ENCODE results near the gene OR8K5. TPM values are rescaled to one million over a fixed set of nuclear protein-coding genes. Genes with fewer than 3 reads are reported as not detected.
"Not testable (repeated sequence)": the region's sequence is repeated elsewhere in the genome, so short reads cannot be mapped to it uniquely, and the experiment has no call there.

OR8K5 gene
- total RNA-seq, 3 donors from 2014 or later (not counting 1 experiment from before 2014, with no cell fraction given): not detected

GRCh38 chr11:56163804-56164203 is 3.7 kb upstream of the OR8K5 start:
- Mint-ChIP-seq H3K27me3 (ENCODE audit: low read depth in 2 of 2) (no peaks in the 10 kb centered on the region), H3K9me3 (peaks cover 12 to 15% of the 10 kb centered on the region in 2 donors), H3K36me3 (no peaks in the 10 kb centered on the region), H3K4me3 (no peak overlapping the region), H3K27ac (no peak overlapping the region), H3K4me1 (no peaks in the 10 kb centered on the region)
- H3K4me3 ChIP-seq (ENCODE audit: low read length): no peak overlapping the region
- TF ChIP-seq CTCF (IDR thresholded peaks at IDR 0.05): no peak
- no peak overlapping the region for H3K27ac ChIP-seq (ENCODE audit: low read length)
- H3K27me3 ChIP-seq (ENCODE audit: control insufficient read depth, insufficient read depth, low read length): no peaks in the 10 kb centered on the region
- WGBS (ENCODE audit: insufficient coverage): 36% methylated on average over 1 of the region's 3 CpGs
- H3K9me3 ChIP-seq (ENCODE audit: control insufficient read depth, insufficient read depth, low read length): no peaks in the 10 kb centered on the region
- ATAC-seq (no peak), DNase-seq (no peak)
- intact Hi-C loops (cut with micrococcal nuclease): no loop called here
- H3K36me3 ChIP-seq (ENCODE audit: control insufficient read depth, insufficient read depth, low read length): no peaks in the 10 kb centered on the region
- no peaks in the 10 kb centered on the region for H3K4me1 ChIP-seq (ENCODE audit: control insufficient read depth, insufficient read depth, low read length)

- Mint-ChIP-seq H3K4me3 (no peak overlapping the region), H3K4me1 (no peaks in the 10 kb centered on the region), H3K27me3 (ENCODE audit: low read depth in 2 of 2) (no peaks in the 10 kb centered on the region), H3K36me3 (peaks cover 19% of the 10 kb centered on the region), H3K27ac (no peak overlapping the region), H3K9me3 (peaks cover 28 to 40% of the 10 kb centered on the region in 2 donors)
- no peak for ATAC-seq
- Histone ChIP-seq H3K27me3 (ENCODE audit: control insufficient read depth, insufficient read depth, low read length) (no peaks in the 10 kb centered on the region), H3K4me3 (ENCODE audit: low read length) (no peak overlapping the region), H3K4me1 (ENCODE audit: control insufficient read depth, insufficient read depth, low read length) (no peaks in the 10 kb centered on the region), H3K9me3 (ENCODE audit: control insufficient read depth, insufficient read depth, low read length) (peaks cover 18% of the 10 kb centered on the region), H3K36me3 (ENCODE audit: control insufficient read depth, insufficient read depth, low read length) (no peaks in the 10 kb centered on the region), H3K27ac (ENCODE audit: low read length) (no peak overlapping the region)
- intact Hi-C loops (cut with micrococcal nuclease): no loop called here
- TF ChIP-seq CTCF (IDR thresholded peaks at IDR 0.05): no peak
- no peak for DNase-seq
- WGBS (ENCODE audit: insufficient coverage): 95% methylated on average over 15 of the region's 15 CpGs
Measured at GRCh38 chr11:56152333-56152732, 7.8 kb downstream of the OR8K5 start.

GRCh38 chr11:56151376-56151775 is 8.7 kb downstream of the OR8K5 start:
- WGBS (ENCODE audit: insufficient coverage): 83% methylated on average over 1 of the region's 1 CpG
- H3K27me3 Mint-ChIP-seq (ENCODE audit: low read depth in 2 of 2): no peaks in the 10 kb centered on the region
- TF ChIP-seq CTCF (IDR thresholded peaks at IDR 0.05): no peak
- no peak overlapping the region for H3K27ac Mint-ChIP-seq
- H3K4me3 ChIP-seq (ENCODE audit: low read length): no peak overlapping the region
- H3K9me3 ChIP-seq (ENCODE audit: control insufficient read depth, insufficient read depth, low read length): peaks cover 18% of the 10 kb centered on the region
- H3K27me3 ChIP-seq (ENCODE audit: control insufficient read depth, insufficient read depth, low read length): no peaks in the 10 kb centered on the region
- intact Hi-C loops (cut with micrococcal nuclease): no loop called here
- H3K4me1 Mint-ChIP-seq: no peaks in the 10 kb centered on the region
- H3K4me1 ChIP-seq (ENCODE audit: control insufficient read depth, insufficient read depth, low read length): no peaks in the 10 kb centered on the region
- peaks cover 20% of the 10 kb centered on the region for H3K36me3 Mint-ChIP-seq
- peaks cover 22 to 33% of the 10 kb centered on the region in 2 donors for H3K9me3 Mint-ChIP-seq
- ATAC-seq (no peak), DNase-seq (no peak)
- no peaks in the 10 kb centered on the region for H3K36me3 ChIP-seq (ENCODE audit: control insufficient read depth, insufficient read depth, low read length)
- no peak overlapping the region for H3K4me3 Mint-ChIP-seq
- no peak overlapping the region for H3K27ac ChIP-seq (ENCODE audit: low read length)

GRCh38 chr11:56143681-56144080 is 16.4 kb downstream of the OR8K5 start:
- H3K36me3 Mint-ChIP-seq; intact Hi-C loops (cut with micrococcal nuclease); H3K4me1 Mint-ChIP-seq: not testable (repeated sequence)

More at GRCh38 chr11:56143681-56144080, 16.4 kb downstream of the OR8K5 start:
- H3K4me3 Mint-ChIP-seq; H3K4me1 ChIP-seq (ENCODE audit: control insufficient read depth, insufficient read depth, low read length); ATAC-seq; H3K36me3 ChIP-seq (ENCODE audit: control insufficient read depth, insufficient read depth, low read length); H3K9me3 ChIP-seq (ENCODE audit: control insufficient read depth, insufficient read depth, low read length); H3K27me3 Mint-ChIP-seq (ENCODE audit: low read depth in 2 of 2); H3K27ac Mint-ChIP-seq; H3K27me3 ChIP-seq (ENCODE audit: control insufficient read depth, insufficient read depth, low read length); H3K4me3 ChIP-seq (ENCODE audit: low read length); H3K9me3 Mint-ChIP-seq; DNase-seq; H3K27ac ChIP-seq (ENCODE audit: low read length): not testable (repeated sequence)
- 95% methylated on average over 27 of the region's 30 CpGs for WGBS (ENCODE audit: insufficient coverage)
